WI38 (cell line): ENCODE data around the gene RIMKLB.

Source experiments
- H3K4me3 ChIP-seq: 2 replicates; pipeline ENCODE4 v1.5.1; 2011; ENCODE audit warnings: low read depth, mild to moderate bottlenecking, control low read depth, low read length
- TF ChIP-seq, protein P1 (sequence below): IDR thresholded peaks from 2 replicates; pipeline ENCODE4 v1.5.1; 2012; ENCODE audit warnings: low read depth, mild to moderate bottlenecking, control low read depth, low read length

The RIMKLB gene

DNA sequence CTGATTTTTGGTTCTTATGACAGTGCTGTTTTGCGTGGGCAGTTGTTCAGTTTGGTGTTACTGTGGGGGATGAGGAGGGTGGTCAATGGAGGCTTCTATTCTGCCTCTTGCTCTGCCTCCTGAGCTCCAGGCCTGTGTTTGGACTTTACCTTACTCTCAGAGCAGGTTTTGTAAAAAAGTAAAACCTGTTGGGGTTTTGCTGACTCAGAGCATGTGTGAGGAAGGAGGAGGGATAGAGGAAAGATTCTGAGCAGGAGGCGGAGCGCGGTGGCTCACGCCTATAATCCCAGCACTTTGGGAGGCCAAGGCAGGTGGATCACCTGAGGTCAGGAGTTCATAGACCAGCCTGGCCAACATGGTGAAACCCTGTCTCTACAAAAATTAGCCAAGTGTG, 131.3 kb downstream of the RIMKLB start:
- H3K4me3 ChIP-seq: no peak overlapping the region
- TF ChIP-seq, protein P1, sequence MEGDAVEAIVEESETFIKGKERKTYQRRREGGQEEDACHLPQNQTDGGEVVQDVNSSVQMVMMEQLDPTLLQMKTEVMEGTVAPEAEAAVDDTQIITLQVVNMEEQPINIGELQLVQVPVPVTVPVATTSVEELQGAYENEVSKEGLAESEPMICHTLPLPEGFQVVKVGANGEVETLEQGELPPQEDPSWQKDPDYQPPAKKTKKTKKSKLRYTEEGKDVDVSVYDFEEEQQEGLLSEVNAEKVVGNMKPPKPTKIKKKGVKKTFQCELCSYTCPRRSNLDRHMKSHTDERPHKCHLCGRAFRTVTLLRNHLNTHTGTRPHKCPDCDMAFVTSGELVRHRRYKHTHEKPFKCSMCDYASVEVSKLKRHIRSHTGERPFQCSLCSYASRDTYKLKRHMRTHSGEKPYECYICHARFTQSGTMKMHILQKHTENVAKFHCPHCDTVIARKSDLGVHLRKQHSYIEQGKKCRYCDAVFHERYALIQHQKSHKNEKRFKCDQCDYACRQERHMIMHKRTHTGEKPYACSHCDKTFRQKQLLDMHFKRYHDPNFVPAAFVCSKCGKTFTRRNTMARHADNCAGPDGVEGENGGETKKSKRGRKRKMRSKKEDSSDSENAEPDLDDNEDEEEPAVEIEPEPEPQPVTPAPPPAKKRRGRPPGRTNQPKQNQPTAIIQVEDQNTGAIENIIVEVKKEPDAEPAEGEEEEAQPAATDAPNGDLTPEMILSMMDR: no peak

DNA sequence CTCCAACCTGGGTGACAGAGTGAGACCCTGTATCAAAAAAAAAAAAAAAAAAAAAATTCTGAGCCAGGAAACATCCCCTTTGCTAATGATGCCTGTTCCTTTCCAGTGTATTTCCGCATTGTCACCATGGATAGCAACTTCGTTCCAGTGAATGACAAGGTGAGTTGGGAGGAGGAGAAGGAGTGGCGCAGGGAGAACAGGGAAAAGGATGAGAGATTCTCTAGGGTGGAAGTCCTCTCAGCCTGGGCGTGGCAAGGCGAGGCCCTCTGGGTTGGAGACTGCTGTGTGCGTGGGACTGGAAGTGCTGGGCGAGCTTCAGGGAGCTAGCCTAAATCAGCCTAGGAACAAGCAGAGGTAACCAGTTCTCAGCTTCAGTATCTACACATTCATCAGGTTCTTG, 131.8 kb downstream of the RIMKLB start:
- H3K4me3 ChIP-seq: no peak overlapping the region
- TF ChIP-seq, protein P1: no peak

DNA sequence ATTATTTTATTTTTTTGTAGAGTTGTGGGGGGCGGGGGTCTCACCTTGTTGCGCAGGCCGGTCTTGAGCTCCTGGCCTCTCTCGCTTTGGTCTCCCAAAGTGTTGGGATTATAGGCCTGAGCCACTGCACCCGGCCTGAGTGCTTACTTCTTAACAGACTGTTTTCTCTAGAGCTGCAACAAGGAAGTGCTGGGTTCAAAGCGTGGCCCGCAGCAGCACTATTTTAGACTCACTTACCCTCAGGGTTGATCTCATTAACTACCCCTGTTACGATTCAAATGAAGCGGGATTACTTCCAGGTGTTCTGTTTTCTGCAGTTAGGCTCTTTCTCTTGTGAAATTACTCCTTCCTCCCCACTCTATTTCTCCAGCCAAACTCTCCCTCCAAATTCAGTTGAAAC, 133.3 kb downstream of the RIMKLB start:
- no peak overlapping the region for H3K4me3 ChIP-seq
- TF ChIP-seq, protein P1: no peak

DNA sequence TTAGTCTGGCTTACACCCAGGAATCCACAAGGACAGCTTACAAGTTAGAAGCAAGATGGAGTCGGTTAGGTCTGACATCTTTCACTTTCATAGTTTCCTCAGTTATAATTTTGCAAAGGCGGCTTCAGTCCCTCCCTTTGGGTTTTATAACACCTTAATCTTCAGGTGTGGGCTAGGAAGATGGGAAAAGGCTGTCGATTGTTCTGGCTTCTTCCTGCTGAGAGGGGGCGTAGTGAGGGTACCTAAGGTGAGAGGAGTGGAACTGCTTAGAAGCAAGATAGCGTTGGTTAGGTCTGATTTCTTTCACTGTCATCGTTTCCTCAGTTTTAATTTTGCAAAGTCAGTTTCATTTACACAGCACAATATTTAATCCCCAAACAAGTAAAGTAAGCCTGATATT, 134.7 kb downstream of the RIMKLB start:
- no peak overlapping the region for H3K4me3 ChIP-seq
- TF ChIP-seq, protein P1: no peak
